HPDE6-E6E7 (cell line): ENCODE data around the gene CTDSPL.
A peak's percentile ranks its signal among the peaks of the same experiment; 100 is the strongest.

Source experiments
- DNase-seq: peaks from one replicate; pipeline ENCODE4 v3.0.0; 2011; ENCODE audit warnings: missing footprints; ENCODE audit errors: extremely low spot score

Gene CTDSPL

GRCh38 chr3:37943126-37943525, 81.4 kb downstream of the CTDSPL start:
- no peak for DNase-seq

- DNase-seq, result no peak
These were observed 82.1 kb downstream of the CTDSPL start for GRCh38 chr3:37943631-37944314.

GRCh38 chr3:37944391-37944842, 82.7 kb downstream of the CTDSPL start:
- no peak for DNase-seq

DNA sequence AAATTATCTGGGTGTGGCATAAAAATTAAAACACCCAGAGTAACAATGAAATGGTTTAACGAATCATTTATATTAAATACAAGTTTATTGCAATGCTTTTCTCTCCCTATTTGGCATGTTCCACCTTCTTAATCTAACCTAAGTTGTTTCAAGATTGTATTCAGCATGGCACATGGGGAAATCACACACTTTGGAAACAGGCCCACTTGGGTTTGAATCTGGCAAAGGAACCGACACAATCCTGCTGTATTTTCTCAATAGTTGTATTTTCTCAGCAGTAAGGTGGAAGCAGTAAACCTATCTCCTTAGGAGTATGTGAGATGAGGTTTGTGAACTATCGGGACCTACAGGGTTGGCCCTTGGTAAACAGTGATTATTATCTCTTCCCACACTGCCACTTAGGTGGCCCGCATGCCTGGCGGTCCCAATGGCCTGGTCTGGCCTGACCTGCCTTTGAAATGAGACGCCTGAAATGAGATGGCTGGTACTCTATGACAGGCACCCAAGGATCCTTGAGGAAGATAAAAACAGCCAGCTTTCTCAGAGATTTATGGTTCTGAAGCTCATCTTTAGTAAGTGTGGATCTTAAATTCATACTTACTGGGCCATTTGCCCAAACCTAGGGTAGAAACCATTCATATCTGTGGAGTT, 83.6 kb downstream of the CTDSPL start:
- no peak for DNase-seq

DNA sequence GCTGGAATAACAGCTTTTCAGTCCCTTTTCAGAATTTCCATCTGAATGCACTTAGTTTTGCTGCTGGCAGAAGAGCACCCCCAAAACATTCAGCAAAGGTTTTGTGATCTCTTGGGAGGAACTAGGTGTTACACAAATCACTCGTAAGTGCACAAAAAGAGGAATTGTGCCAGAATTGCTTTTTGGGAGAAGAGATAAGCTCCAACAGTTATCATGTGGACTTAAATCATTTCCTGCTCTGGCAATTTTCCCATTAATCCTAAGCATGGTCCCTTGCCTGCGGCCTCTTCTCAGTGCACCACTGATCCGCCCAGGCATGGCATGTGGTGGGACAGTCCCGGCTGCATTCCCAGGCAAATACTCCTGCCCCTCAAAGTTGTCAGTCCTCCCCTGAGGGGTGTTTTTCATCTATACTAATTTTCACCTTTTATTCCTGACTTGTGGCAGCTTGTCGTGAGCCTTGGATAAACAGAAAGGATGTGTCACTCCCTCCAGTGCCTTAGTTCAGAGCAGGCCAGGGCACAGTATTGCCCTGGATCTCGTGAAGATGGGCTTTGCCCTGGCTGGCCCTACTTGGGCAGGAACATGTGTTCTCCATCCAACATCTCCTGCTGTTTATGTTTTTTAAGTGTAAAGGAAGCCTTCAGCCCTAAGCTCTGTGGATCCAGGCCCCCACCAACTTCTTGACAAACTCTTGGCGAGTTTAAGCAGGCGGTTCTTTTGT, 84.3 kb downstream of the CTDSPL start:
- DNase-seq, result peak; percentile 59

- DNase-seq, result no peak
These were observed 84.8 kb downstream of the CTDSPL start for GRCh38 chr3:37946531-37946889.

GRCh38 chr3:37949866-37950265, 88.2 kb downstream of the CTDSPL start:
- no peak for DNase-seq

DNA sequence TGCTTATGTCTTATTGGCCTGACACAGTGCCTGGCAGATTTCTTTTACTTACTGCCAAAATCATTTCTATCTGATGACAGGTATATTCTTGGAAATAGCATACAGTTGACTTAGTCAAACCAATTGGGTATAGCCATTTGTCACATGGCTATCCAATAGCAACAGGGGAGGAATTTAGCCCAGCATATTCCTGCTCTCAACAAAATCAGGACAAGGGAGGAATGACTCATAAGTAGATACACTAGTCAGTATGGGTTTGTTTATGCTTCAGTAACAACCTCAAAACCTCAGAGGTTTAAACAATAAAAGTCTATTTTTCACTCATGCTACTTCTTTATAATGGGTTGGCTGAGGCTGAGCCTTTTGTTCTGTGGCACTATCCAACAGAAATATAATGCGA, 90.9 kb downstream of the CTDSPL start:
- DNase-seq, result no peak

DNA sequence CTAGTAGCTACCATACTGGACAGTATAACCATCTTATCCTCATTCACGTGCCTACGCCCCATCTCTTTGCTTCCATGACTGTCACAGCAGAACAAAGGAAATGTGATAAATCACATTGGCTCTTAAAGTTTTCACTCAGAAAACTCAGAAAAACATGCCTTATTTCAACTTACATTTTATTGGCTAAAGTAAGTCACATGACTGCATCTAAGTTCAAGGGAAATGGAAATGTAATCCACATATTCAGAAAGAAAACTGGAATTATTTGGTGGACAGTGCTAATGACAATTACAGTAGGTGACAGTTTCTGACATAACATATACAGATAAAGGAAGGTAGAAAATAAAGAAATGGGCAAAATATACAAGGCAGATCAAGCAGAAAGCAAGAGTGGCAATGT, 91.5 kb downstream of the CTDSPL start:
- no peak for DNase-seq

- no peak for DNase-seq
These were observed 92.2 kb downstream of the CTDSPL start for GRCh38 chr3:37953707-37954394.

- no peak for DNase-seq
These were observed 93.2 kb downstream of the CTDSPL start for GRCh38 chr3:37954881-37955280.

GRCh38 chr3:37955918-37956707, 94.4 kb downstream of the CTDSPL start:
- no peak for DNase-seq

DNA sequence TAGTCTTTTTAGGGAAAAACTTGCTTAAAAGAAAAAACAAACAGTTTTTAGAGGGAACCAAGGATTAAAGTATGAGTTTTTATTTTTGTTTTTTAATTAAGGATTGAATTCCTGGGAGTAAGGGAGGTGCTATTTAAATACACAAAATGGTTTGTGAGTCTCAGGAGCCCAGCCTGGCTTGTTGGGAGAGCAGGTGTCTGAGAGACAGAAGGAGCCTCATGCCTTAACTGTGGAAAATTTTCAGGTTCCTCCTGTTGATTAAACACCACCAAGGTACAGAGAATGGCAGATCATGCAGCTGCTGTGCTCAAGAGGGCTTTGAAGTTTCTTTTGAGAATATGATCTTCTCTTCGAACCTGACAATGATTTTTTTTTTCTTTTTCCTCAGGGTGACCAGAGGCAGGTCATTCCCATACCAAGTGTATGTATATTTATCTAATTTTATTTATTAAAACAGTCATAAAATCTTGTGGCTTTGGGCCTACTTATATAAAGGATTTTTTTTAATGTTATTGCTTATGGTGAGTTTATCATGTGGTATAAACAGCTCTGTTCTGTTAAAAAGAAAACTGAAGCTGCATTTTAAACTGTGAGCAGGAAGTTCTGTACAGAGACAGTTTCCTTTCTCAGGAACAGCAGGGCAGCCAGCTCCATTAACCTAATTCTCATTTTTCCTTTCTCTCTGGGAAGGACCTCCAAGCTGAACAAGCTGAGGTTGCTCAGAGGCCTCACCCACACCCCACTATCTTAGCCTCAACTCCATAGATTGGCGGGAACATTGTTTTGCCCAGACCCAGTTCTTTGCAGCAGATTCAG, 95.3 kb downstream of the CTDSPL start:
- DNase-seq, result no peak

GRCh38 chr3:37957539-37957936, 95.9 kb downstream of the CTDSPL start:
- no peak for DNase-seq

DNA sequence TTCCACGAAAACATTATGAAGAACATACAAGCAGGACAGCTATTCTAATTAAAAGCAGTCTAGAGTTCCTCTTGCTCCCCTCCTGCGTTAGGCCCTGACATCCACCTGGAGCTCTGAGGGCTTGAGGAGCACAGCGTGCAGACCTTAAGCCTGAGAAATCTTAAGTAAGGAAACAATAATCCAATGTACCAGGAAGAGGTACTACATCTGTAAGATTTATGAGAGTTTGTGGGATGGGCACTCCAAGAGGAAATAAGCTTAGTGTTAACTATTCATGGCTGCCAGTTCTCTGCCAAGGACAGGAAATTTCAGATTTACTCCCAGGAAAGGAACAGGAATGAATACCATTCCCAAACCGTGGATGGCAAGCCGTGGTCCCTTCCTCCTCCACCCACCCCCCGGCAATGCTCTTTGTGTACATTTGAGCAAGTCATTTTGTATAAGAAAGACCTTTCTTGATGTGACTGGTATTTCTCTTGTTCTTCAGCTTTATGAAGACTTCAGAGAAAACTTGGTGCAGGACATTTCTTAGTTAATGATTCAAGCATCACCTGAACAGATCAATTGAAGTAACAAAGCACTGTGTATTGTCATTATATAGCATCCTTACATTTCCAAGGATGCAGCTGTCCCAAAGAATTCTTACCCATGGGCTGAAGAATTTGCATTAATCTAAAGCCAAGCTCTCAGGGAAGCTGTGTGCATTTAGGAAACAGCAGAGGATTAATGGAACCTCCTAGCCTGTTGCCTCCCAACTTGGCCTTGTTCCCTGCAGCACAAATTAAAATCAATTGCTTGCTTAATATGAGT, 100.1 kb downstream of the CTDSPL start:
- no peak for DNase-seq

DNA sequence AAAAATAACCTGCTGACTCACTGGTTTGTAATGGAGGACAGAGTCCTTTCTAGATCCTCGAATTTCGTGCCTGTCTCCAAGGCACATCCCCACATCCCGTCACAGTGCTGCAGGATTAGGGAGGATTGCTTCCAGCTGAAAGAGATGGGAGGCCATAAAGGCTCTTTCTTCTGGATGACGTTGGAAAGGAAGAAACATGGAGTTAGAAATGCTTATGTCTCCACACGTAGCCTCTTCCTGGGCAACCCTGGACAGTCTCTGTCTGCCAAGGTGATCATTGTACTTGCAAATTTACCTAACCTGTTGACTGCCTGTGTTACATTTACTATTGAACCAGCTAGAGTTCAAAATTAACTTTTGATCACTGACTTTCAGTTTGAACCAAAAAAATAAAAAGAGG, 101.3 kb downstream of the CTDSPL start:
- no peak for DNase-seq

DNA sequence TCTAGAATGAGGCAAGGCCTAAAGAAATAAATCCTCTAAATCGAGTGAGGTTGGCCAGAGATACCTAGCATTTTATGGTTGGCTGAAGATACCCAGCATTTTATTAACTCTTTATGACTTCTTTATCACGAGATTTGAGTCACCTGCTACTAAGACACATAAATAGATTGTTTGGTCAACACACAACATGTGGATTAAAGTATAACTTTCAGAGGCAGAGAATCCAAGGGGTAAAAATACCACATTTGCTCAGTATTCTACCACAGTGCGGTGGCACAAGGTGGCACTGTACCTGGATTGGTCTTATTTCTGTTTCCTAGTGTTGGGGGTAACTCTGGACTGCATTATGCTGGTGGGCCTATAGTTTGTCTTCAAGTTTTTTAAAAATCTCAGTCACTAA, 102.0 kb downstream of the CTDSPL start:
- no peak for DNase-seq

DNA sequence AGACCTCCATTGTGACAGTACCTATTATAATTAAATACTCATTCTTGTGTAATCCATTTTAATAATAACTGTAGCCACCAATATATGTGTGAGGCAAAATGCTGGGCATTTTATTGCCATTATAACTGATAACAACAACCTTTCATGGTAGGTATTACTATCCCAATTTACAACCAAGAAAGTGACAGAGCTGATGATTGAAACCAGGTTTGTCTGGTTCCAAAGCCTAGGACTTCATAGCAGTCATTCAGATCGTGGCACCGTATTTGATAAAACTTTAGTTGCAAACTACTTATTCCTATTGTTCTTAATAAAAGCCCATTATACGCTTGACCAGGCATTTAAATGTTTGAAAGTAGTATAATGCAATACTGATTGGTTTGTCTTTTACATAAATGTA, 102.5 kb downstream of the CTDSPL start:
- no peak for DNase-seq

GRCh38 chr3:37964716-37965115, 103.0 kb downstream of the CTDSPL start:
- DNase-seq, result no peak
